IPS-20b (cell line): ENCODE measurements around the gene ANKS1B.
"Not testable (repeated sequence)": the region's sequence is repeated elsewhere in the genome, so short reads cannot be mapped to it uniquely, and the experiment has no call there.

Experiments used
- H3K27ac ChIP-seq: one replicate; pipeline ENCODE4 v1.5.1; 2013; ENCODE audit warnings: low read length
- H3K27me3 ChIP-seq: 2 replicates; pipeline ENCODE4 v1.6.1; 2013; ENCODE audit warnings: mild to moderate bottlenecking, low read length, inconsistent platforms; ENCODE audit not compliant: insufficient read depth
- H3K36me3 ChIP-seq: 2 replicates; pipeline ENCODE4 v1.6.1; 2013; ENCODE audit warnings: low read depth, mild to moderate bottlenecking, inconsistent platforms, low read length, moderate library complexity; ENCODE audit not compliant: insufficient read depth
- H3K4me1 ChIP-seq: 2 replicates; pipeline ENCODE4 v1.6.1; 2013; ENCODE audit warnings: mild to moderate bottlenecking, control low read depth, inconsistent platforms, low read length, moderate library complexity; ENCODE audit not compliant: insufficient read depth
- H3K4me3 ChIP-seq: 2 replicates; pipeline ENCODE4 v1.5.1; 2013; ENCODE audit warnings: mild to moderate bottlenecking, low read length, inconsistent platforms
- H3K9ac ChIP-seq: 2 replicates; pipeline ENCODE4 v1.6.1; 2013; ENCODE audit warnings: low read depth, mild to moderate bottlenecking, inconsistent platforms, low read length, moderate library complexity
- H3K9me3 ChIP-seq: 2 replicates; pipeline ENCODE4 v1.6.1; 2013; ENCODE audit warnings: mild to moderate bottlenecking, low read depth, low read length, inconsistent platforms; ENCODE audit not compliant: insufficient read depth

ANKS1B gene

DNA sequence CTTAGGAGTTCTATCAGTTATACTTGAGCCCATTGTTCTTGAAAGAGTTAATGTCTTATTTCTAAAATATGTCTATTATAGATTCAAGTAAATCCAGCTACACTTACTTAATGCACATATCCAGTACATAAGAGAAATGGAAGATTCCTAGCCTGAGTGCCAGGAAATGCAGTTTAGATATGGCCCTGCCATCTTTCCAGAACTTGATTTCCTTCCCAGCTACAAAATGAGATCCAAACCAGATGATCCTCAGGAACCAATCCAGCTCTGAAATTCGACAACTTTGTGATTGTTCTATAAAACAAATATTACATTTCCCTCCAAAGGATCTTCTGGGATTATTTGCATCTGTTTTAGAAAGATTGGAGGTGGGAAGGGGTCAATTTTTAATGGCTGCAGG is 654.5 kb downstream of the ANKS1B start:
- no peaks in the 10 kb centered on the region for H3K36me3 ChIP-seq
- no peak overlapping the region for H3K9ac ChIP-seq
- no peak overlapping the region for H3K27ac ChIP-seq
- no peaks in the 10 kb centered on the region for H3K4me1 ChIP-seq
- no peak overlapping the region for H3K4me3 ChIP-seq
- no peaks in the 10 kb centered on the region for H3K9me3 ChIP-seq
- H3K27me3 ChIP-seq = no peaks in the 10 kb centered on the region

DNA sequence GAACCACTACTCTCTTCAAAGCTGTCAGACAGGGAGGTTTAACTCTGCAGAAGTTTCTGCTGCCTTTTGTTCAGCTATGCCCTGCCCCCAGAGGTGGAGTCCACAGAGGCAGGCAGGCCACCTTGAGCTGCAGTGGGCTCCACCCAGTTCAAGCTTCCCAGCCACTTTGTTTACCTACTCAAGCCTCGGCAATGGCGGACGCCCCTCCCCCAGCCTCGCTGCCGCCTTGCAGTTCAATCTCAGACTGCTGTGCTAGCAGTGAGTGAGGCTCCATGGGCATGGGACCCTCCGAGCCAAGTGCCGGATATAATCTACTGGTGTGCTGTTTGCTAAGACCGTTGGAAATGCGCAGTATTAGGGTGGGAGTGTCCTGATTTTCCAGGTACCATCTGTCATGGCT is 663.5 kb downstream of the ANKS1B start:
- not testable (repeated sequence) for H3K27me3 ChIP-seq, H3K4me1 ChIP-seq, H3K27ac ChIP-seq, H3K9ac ChIP-seq, H3K36me3 ChIP-seq, H3K4me3 ChIP-seq, H3K9me3 ChIP-seq

DNA sequence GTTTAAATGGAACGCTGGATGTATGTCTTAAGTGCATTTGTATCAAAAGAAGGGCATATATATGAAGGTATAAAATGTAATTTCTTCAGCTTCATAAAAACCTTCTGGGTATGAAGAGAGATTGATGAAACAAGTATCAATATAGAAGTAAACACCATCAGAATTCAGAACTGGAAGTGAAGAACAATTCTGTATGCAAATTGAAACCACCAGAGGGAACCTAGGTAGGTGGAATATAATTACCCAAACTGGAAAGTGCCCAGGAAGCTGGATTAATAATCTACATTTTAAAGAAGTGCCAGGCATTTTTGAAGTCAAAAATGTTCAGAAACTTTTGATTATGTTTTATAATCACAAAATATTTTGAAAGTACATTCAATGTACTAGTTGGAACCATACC is 673.4 kb downstream of the ANKS1B start:
- Histone ChIP-seq H3K9me3 (0 out of 2 replicates have a peak, but pooled peaks cover 3% of the 10 kb centered on the region), H3K9ac (no peak overlapping the region), H3K27me3 (no peaks in the 10 kb centered on the region), H3K27ac (no peak overlapping the region), H3K4me3 (no peak overlapping the region), H3K36me3 (no peaks in the 10 kb centered on the region), H3K4me1 (no peaks in the 10 kb centered on the region)

DNA sequence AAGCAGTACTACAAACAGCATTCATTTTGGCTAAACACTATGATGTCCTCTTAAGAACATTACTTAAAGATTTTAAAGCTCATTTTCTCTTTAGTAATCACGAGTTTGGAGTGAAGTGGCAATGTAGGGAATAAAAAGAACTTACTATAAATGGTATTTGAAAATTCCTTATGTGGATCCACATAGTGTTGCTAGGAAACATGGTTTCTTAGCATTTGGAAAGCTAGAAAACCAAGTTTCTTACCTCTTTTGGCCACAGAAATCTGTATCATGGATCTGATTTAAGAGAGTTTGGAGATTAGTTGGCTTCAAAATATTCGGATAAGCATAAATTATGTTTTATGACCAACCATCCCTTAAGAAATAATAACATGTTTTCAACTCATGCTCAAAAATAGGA is 674.9 kb downstream of the ANKS1B start:
- Histone ChIP-seq H3K36me3 (no peaks in the 10 kb centered on the region), H3K27ac (no peak overlapping the region), H3K4me1 (no peaks in the 10 kb centered on the region), H3K9me3 (0 out of 2 replicates have a peak, but pooled peaks cover 3% of the 10 kb centered on the region), H3K27me3 (no peaks in the 10 kb centered on the region), H3K4me3 (no peak overlapping the region), H3K9ac (no peak overlapping the region)

DNA sequence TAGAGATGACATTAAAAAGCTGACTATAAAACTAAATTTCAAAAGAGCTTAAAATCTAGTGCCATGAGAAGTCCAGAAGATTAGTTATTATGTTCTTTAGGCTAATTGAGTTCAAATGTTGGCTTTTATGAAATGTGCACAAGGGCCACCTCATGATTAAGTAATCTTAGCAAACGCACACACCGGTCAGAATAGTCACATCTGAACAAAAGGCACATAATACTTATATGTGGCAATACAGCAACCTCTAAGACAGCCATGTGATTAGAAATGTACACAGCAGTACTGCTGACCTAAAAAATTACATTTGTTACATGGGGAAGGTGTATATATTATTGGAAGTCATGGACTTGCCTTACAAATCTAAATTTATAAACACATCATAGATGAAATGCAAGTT is 681.9 kb downstream of the ANKS1B start:
- Histone ChIP-seq H3K36me3 (no peaks in the 10 kb centered on the region), H3K4me1 (no peaks in the 10 kb centered on the region; the same call in 1 of the 2 replicates), H3K9me3 (0 out of 2 replicates have a peak, but pooled peaks cover 3% of the 10 kb centered on the region), H3K27me3 (no peaks in the 10 kb centered on the region), H3K4me3 (no peak overlapping the region), H3K9ac (no peak overlapping the region), H3K27ac (no peak overlapping the region)

DNA sequence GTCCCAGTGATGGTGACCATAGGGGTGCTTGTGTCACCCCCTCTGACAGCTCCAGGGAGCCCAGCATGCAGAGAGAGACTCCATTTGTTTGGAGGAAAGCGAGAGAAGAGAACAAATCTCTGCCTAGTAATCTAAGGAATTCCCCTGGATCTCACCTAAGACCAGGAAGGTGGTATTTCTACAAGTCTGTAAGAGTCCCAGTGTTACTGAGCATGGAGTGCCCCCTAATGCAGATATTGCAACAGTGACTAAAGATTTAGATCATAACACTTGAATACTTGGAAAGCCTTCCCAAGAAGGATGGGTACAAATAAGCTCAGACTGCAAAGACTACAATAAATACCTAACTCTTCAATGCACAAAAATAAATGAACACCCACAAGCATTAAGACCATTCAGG is 697.6 kb downstream of the ANKS1B start:
- Histone ChIP-seq H3K9ac (no peak overlapping the region), H3K36me3 (no peaks in the 10 kb centered on the region), H3K27ac (no peak overlapping the region), H3K4me3 (no peak overlapping the region), H3K4me1 (0 out of 2 replicates have a peak, but pooled peaks cover under 1% of the 10 kb centered on the region), H3K27me3 (no peaks in the 10 kb centered on the region), H3K9me3 (peaks cover 16% of the 10 kb centered on the region)

DNA sequence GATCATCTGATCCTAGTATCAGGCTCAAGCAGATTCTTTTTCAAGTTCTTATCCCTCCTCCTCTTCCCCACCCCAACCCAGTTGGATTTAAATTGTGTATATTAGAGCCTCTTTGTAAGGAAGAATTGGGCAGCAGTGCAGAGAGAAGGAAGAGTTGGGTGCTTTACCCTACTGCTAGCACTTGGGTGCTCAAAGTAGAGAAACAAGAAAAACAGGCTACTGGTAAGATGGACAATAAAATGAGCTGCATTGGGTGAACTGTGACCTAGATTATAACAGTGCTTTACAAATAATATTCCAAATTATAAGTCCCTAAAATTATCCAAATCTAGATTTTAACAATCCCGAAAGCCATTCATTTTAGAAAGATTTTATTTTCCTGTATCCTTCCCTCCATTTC is 700.6 kb downstream of the ANKS1B start:
- 0 out of 2 replicates have a peak, but pooled peaks cover 3% of the 10 kb centered on the region for H3K4me1 ChIP-seq
- no peak overlapping the region for H3K9ac ChIP-seq
- H3K36me3 ChIP-seq = no peaks in the 10 kb centered on the region
- no peaks in the 10 kb centered on the region for H3K9me3 ChIP-seq
- H3K27ac ChIP-seq = no peak overlapping the region
- H3K27me3 ChIP-seq = no peaks in the 10 kb centered on the region
- H3K4me3 ChIP-seq = no peak overlapping the region

DNA sequence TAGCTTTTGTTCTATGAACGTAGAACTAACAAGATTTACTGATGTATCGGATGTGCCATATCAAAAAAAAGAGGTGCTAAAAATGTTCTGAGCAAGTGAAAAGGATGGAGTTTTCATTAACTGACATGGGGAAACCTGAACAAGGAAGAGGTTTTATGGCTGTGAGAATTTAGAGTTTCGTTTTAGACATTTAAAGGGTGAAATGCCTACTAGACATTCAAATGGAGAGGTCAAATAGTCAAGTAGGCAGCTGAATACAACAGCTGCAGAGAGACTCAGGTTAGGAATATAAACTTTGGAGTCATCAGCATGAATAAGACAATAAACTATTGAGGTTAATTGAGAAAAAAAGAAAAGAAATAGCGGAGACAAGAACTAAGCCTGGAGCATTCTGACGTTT is 702.1 kb downstream of the ANKS1B start:
- H3K9ac ChIP-seq = no peak overlapping the region

DNA sequence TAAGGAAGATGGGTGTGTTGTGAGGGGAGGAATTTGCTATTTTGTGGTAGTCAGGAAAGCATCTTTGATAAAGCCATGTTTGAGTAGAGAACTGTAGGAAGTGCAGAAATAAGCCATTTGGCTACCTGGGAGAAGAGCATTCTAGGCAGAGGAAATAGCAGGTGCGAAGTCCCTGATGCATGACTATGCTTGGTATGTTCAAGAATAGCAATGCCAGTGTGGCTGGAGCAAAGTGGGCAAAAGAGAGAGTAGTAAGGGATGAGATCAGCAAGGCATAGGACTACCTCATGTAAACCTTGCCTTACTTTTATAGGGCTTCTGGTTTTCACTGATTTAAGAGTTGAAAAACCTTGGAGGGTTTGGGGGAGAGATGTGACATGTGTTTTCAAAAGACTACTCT is 702.6 kb downstream of the ANKS1B start:
- Histone ChIP-seq H3K27ac (no peak overlapping the region), H3K4me1 (0 out of 2 replicates have a peak, but pooled peaks cover 3% of the 10 kb centered on the region), H3K9me3 (no peaks in the 10 kb centered on the region), H3K36me3 (no peaks in the 10 kb centered on the region), H3K27me3 (no peaks in the 10 kb centered on the region), H3K4me3 (no peak overlapping the region), H3K9ac (no peak overlapping the region)

More for the DNA sequence above, 702.1 kb downstream of the ANKS1B start:
- Histone ChIP-seq H3K36me3 (no peaks in the 10 kb centered on the region), H3K9me3 (no peaks in the 10 kb centered on the region), H3K27ac (no peak overlapping the region), H3K27me3 (no peaks in the 10 kb centered on the region), H3K4me3 (no peak overlapping the region), H3K4me1 (0 out of 2 replicates have a peak, but pooled peaks cover 3% of the 10 kb centered on the region)

DNA sequence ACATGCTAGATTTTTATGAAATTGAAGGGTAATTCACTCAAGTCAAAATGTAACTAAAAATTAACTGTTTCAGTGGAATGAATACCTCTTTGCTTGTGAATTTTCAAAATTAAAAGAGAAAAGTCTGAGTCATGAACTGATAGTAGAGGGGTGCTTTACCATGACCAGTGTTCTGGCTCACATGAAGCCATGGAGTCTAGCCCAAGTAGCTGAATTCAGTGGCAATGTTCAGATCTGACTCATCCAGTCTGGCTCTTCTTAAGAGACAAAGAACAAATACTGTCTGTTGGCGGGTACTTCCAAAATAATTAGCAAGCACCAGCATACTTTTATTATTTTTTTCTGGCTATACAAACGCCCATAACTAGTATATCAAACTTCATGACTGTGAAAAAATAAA is 703.5 kb downstream of the ANKS1B start:
- H3K4me3 ChIP-seq = no peak overlapping the region
- no peaks in the 10 kb centered on the region for H3K9me3 ChIP-seq
- H3K9ac ChIP-seq = no peak overlapping the region
- H3K27ac ChIP-seq = no peak overlapping the region
- no peaks in the 10 kb centered on the region for H3K36me3 ChIP-seq
- H3K4me1 ChIP-seq = 0 out of 2 replicates have a peak, but pooled peaks cover 3% of the 10 kb centered on the region
- no peaks in the 10 kb centered on the region for H3K27me3 ChIP-seq

DNA sequence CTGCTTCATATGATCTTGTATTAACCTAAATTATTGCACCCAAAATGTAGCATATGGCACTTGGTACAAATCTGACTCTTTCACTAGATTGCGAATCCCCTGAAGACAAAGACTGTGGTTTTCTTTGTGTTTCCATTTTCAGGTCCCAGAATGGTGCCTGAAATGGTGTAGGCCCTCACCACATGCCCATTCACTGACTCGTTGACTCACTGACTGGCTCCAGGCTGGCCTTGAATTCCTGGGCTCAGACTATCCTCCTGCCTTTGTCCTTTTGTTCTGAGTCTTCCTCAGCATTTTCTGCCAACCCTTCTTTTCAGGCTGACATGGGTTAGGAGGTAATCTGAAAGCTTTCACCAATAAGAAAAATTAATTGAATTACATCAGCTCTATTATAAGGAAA is 705.8 kb downstream of the ANKS1B start:
- Histone ChIP-seq H3K9ac (no peak overlapping the region), H3K4me1 (0 out of 2 replicates have a peak, but pooled peaks cover 3% of the 10 kb centered on the region), H3K36me3 (no peaks in the 10 kb centered on the region), H3K27ac (no peak overlapping the region), H3K27me3 (no peaks in the 10 kb centered on the region), H3K4me3 (no peak overlapping the region), H3K9me3 (no peaks in the 10 kb centered on the region)

DNA sequence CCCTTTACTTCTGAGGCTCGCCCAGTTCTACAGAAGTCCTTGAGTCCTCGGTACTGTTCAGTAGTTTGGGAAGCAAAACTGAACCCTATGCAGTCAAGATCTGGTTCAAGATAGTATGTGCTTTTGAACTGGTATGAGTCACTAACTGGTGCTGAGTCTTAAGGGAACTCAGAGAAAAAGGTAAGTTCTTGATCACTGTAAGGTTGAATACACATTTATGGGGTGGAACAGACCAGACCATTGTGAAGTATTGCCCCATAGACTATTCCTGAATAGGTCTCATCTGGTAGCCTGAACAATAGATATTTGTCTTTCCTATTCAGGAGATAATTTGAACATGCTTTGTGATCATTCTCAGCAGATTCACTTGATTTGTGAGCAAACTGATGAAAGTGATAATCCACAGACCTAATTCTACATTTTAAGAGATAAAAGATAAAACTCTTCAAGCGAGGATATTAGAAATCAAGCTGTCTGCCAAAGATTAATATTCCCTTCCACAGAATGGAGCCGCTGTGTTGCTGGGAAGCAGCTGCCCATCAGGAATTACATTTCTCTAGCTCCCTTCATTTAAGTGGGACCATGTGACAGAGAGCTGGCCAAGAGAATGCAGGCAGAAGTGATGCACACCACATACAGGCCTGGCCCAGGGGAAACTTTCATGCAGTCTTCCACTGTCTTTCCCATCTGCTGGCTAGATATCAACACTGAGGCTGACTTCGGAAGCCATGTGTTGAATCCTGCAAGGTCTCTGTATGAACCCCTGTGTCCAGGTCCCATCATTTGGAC is 707.0 kb downstream of the ANKS1B start:
- Histone ChIP-seq H3K27me3 (no peaks in the 10 kb centered on the region), H3K9me3 (no peaks in the 10 kb centered on the region), H3K27ac (no peak overlapping the region), H3K9ac (no peak overlapping the region), H3K4me3 (no peak overlapping the region), H3K4me1 (0 out of 2 replicates have a peak, but pooled peaks cover 3% of the 10 kb centered on the region), H3K36me3 (no peaks in the 10 kb centered on the region)
